Measurements from ENCODE around the gene TTC21B.
"Not testable (repeated sequence)": the region's sequence is repeated elsewhere in the genome, so short reads cannot be mapped to it uniquely, and the experiment has no call there.

Gene TTC21B

DNA sequence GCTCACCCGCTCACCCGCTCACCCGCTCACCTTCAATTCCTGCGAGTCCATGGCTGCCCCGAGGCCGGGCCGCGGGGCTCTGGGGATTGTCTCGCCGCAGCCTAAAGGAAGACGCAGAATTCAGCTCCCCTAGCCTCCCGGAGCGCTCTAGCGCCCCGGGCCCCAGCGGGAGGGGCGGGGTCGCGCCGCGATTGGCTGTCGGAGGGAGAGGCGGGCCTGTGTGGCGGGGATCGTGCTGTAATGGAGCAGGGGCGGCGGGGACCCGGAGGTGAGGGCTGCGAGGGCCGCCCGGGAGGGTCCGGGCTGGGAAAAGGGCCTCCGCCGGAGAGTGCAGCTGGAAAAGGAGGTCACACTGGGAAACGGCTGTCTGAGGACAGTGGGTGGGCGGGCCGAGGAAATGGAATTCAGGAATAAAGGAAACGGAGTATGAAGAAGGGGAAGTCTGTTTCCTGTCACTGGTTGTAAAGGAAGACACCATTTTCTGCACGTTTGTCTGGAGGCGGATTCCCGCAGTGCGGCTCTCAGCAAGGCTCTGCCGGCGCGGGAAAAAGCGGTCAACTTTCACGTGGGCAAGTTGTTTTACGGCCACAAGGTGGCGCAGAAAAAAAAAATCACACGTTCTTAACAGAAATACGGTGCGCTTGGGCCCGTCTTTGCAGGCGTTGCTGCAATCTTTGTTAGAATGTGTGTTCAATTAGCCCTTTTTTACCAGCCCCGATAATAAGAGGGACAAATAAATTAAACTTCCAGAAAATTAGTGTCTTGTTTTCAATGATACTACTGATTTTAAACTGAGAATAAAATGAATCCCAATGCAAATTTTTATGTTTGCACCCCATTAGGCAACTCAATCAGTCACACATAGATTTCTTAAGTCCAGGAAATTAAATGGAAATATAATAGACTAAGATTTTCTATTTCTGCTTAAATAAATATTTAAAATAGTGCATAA lies at the start of gene TTC21B:
Gene TTC21B, minus strand, starts transcription at position 122 of the 952 bp plus-strand sequence. Its CDS starts 71 bp downstream, at position 51.
- peak; percentile 81 to 88 for DNase-seq

DNA sequence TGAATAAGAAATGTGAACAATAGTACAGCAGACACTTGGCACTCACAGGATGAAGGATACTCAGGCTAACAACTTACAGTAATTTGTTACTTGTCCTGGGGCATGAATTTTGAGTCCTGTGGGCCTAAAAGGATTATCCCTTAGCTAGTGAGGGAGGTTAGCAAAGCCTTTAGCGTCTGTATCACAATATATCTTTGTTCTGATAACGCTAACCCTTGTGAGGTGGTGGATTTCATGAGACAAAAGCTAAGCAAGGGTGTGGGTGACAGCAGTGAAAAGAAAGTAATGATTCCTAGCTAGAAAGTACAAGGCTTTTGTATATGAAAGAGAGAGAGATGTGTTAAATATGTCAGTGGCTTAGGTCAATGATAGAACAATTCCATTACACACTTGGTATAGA lies 46.8 kb upstream of the TTC21B start:
- DNase-seq: no peak

DNA sequence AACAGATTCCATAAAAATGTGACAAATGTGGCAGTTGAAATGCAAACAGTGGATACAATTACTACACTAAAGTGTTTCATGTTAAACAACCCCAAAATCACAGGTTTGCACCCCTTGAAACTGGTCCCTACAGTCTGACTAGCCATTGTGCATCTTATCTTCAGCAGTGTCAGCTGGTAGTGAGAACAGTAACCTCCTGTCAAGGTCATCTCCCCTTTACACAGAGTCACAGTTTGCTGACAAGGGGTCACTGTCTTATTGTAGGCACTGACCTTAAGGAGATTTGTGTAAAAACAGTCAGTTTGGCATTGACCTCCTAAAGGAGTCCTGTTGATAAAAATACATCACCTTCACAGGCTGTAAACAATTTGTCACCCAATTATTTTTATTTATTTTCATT lies 37.3 kb upstream of the TTC21B start:
- DNase-seq: no peak

DNA sequence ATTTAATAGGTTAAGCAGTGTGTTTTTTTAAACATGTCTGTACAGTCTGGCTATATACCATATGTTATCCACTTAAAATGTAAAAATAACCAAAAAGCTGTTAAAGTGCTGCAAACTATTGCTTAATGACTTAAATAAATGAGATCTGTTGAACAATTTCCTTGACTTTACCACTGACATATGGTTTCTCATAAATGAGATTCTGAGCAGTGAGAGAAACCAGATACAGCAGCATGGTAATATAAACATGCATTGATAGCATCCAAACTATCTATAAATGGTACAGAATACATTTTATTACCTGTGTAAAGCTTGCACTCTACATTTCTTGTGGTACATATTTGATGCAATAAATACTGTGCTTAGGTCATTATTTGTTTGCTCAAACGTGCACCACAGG lies 36.3 kb upstream of the TTC21B start:
- no peak for DNase-seq

DNA sequence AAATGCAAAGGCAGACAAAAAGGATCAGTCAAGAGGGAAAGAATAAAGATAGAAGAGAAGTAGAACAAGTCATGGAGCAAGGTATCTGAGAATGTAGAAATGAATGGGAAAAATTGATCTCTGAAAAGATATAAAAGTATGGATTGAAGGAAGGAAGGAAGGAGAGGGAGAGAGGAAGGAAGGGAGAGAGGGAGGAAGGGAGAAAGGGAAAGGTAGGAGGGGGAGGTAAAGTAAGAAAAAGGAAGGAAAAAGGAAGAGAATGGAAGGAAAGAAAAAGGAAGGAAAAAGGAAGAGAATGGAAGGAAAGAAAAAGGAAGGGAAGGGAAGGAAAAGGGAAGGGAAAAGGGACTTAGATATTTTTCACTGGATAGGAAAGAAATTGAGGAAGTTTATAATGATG lies 31.5 kb upstream of the TTC21B start:
- no peak for DNase-seq

DNA sequence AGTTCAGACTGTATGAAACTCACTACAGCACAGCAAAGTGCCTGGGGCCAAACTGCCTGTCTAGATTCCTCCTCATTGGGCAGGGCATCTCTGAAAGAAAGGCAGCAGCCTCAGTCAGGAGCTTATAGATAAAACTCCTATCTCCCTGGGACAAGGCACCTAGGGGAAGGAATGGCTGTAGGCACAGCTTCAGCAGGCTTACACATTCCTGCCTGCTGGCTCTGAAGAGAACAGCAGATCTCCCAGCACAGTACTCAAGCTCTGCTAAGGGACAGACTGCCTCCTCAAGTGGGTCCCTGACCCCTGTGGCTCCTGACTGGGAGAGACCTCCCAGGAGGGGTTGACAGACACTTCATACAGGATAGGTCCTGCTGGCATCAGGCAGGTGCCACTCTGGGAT lies 18.6 kb upstream of the TTC21B start:
- DNase-seq: not testable (repeated sequence)

DNA sequence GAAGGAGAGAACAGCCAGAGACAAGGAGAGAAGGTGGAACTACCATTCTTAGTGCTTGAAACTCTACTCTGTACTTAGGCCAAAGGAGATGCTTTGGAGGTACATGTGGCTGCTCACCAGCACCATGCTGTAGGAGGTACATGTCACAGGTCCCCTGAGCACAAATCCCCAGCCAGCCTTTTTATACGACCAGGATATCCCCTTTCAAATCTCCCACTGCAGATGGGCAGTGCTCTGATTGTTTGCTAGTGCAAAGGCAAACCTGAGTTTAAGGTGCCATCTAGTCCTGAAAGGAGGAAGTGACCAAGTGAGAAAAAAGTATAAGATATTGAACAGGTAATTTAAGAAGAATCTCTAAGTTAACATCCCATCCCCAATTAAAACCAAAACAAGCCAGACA lies 17.1 kb upstream of the TTC21B start:
- no peak for DNase-seq

DNA sequence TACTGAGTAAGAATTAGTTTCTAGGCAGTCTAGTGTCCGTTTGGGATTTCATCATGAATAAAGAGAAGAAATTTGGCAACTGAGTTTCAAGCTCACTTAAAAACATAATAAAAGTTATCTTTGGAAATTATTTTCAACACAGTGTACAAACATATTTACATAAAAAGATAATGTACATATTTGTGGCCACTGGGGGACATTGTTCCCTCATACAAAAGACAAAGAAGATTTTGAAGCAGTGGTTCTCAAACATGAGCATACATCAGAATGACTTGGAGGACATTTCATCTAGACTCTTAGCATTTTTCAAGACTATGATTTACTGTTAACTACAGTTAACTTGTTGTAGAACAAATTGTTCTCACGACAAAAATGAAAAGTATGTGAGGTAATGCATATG lies 15.7 kb upstream of the TTC21B start:
- no peak for DNase-seq

DNA sequence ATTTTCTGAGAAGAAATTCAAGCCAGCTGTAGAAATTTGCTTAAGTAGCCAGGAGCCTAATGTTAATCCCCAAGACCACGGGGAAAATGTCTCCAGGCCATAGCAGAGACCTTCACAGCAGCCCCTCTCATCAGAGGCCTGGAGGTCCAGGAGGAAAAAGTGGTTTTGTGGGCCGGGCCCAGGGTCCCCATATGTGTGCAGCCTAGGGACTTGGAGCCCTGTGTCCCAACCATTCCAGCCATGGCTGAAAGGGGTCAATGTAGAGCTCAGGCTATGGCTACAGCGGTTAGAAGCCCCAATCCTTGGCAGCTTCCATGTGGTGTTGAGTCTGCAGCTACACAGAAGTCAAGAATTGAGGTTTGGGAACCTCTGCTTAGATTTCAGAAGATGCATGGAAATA lies 14.2 kb upstream of the TTC21B start:
- no peak for DNase-seq

DNA sequence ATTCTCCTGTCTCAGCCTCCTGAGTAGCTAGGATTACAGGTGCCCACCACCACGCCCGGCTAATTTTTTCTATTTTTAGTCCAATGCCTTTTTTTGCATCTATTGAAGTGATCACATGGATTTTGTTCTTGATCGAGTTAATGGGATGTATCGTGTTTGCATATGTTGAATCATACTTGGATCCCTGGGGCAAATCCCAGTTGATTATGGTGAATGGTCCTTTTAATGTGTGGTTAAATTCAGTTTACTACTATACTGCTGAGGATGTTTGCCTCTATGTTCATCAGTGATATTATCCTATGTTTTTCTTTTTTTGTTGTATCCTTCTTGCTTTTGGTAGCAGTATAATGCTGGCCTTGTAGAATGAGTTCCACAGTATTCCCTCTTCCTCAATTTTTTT lies 8.2 kb upstream of the TTC21B start:
- no peak for DNase-seq

DNA sequence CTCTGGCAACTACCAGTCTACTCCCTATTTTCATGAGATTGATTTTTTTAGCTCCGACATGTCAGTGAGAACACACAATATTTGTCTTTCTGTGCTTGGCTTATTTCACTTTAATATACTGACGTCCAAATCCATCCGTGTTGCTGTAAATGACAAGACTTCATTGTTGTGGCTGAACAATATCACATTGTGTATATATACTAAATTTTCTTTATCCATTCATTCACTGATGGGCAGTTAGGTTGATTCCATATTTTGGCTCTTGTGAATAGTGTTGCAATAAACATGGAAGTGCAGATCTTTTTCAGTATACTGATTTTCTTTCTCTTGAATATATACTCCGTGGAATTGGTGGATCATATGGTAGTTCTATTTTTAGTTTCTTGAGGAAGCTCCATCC lies 5.8 kb upstream of the TTC21B start:
- no peak for DNase-seq

DNA sequence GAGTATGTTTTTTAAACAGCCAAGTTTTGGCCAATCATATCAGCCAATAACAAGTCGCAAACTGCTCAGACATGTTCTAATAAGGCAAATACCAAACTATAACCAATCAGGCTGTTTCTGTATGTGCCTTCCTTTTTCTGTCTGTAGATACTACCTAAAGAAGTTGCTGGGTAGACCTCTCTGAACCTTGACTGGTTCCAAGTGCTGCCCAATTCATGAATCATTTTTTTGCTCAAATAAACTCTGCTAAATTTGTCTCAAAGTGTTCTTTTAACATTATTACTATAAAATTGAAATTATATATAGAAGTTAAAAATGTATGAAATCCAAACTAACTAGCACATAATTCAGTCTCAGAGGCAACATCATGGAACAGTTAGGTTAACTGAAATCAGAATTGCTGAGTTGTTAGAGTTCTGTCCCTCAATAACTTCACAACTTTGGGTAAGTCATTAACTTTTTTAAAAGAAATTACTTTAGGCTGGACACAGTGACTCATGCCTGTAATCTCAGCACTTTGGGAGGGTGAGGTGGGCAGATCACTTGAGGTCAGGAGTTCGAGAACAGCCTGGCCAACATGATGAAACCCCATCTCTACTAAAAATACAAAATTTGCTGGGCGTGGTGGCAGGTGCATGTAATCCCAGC lies 4.9 kb upstream of the TTC21B start:
- no peak for DNase-seq

DNA sequence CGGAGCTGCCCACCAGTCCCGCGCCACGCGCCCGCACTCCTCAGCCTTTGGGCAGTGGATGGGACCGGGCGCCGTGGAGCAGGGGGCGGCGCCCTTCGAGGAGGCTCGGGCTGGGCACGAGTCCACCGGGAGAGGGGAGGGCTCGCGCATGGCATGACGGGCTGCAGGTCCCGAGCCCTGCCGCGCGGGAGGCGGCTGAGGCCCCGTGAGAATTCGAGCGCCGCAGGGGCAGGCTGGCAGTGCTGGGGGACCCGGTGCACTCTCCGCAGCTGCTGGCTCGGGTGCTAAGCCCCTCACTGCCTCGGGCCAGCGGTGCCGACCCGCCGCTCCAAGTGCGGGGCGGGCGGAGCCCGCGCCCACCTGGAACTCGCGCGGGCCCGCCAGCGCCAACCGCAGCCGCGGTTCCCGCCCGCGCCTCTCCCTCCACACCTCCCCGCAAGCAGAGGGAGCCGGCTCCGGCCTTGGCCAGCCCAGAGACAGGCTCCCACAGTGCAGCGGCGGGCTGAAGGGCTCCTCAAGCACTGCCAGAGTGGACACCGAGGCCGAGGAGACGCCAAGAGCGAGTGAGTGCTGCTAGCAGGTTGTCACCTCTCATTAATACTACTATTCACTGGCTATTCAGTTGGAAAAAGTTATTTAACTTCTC lies 3.6 kb upstream of the TTC21B start:
- DNase-seq: no peak

DNA sequence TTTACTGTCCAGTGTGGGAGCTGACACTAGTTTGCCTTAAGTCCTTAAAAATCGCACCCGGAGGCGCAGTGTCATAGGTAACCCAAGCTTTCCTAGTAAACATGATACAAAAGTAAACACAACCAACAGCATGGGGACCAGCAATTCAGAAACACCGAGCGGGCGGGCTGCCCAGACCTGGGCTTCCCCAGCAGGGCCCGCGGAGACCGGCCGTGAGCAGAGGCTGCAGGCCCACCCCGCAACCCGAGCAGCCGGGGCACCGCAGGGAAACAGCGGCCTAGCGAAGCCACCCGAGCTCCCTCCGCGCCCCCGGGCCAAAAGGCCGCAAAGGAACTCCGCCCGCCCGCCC lies 296 bp downstream of the TTC21B start:
- no peak for DNase-seq

DNA sequence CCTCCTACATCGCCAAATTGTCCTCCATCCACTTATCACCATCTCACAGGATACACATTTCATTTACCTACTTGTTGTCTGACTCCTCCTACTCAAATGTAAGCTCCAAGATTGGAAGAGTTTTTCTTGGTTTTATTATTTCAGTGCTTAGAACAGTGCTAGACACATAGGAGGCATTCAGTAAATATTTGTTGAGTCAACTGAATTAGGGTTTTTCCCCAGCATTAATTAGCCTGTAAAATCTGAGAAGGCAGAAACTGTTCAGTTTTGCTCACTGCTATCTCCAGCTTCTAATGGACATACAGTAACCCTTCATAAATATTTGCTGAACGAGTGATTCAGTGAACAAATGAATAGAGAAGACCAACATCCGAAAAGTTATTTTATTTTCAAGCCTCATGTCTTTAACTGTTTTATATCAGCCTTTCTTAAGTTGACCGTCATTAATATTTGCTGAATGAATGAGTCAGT lies 800 bp downstream of the TTC21B start:
- DNase-seq: no peak

DNA sequence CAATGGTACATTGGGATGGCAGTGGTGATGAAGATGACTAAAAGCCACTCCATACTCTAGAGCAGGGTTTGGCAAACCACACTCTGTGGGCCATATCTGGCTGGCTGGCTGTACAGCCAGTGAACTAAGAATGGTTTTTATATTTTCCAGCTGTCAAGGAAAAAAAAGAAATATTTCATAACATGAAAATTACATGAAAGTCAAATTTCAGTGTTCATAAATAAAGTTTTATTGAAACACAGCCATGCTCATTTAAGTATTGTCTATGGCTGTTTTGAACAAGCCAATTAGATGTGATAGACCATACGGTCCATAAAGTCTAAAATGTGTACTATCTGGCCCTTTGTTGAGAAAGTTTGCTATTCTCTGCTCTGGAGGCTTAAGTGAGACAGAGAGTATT lies 1.5 kb downstream of the TTC21B start:
- no peak for DNase-seq

DNA sequence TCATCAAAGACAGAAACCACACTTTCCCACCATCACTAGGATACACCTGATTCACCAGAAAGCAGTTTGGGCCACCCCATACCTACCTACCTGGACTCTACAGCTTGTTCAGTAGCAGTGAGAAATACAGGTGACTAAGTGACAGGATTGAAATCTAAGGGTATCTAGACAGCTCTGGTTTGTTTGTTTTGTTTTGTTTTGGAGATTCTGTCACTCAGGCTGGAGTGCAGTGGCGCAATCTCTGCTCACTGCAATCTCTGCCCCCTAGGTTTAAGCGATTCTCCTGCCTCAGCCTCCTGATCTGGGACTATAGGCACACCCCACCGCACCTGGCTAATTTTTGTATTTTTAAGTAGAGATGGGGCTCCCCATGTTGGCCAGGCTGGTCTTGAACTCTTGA lies 3.1 kb downstream of the TTC21B start:
- no peak for DNase-seq

DNA sequence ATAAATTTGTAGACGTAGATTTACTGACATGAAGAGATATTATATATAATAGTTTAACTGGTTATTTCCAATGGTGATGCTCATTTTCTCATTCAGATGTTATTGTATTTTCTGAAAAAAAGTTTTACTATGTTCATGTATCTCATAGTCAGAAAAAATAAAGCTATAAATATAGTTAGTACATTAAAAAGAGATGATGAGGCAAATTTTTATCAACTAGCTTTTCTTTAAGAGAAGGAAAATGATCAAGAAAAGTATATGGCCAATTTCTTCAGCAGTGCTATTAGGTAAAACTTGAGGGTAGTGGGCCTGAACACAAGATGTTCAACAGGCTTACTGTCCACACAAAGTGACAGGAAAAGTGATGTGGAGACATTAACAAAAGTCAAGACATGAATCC lies 11.7 kb downstream of the TTC21B start:
- no peak for DNase-seq

DNA sequence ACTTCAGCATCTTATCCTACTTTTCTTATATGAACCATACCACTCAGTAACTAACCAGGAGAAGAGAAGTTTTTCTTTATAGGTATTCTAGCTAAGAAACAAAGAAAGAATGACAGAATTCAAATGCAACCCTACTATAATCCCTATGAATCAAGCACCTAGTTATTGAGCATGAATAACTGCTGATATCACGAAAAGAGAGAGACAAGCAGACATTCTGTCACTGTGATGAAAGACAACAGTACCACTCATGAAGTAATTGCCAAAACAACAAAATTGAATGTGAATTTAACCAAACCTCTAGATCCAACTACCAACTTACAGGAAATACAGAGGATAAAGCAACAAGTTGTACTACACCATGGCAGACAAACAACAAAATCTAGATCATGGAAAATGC lies 15.3 kb downstream of the TTC21B start:
- DNase-seq: no peak

DNA sequence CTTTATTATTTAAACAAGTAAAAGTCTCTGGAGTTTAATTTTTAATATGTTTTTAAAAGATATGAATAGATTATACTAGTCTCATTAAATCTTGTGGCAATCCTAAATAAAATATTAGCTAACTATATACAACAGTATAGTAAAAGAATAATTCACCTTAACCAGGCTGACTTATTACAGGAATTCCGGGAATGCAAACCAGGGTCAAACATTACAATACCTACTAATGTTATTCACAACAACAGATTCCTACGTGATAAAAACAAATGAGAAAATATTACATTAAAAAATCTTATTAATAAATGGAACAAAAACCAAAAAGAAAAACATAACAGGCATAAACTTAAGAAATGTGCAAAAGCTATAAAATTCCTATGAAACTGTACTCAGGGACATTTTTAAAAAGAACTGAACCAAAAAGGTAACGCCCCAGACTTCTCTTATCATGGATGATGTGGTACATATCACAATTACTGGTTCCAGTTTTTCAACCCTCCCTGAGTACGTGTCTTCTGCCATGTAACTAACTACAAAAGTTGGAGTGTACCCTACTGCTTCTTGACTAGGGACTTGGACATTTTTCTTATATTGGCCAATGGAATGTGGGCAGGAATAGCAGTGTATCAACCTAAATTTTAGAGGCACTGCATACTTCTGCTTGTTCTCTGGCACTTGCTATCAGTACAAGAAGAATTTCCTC lies 20.2 kb downstream of the TTC21B start:
- no peak for DNase-seq

DNA sequence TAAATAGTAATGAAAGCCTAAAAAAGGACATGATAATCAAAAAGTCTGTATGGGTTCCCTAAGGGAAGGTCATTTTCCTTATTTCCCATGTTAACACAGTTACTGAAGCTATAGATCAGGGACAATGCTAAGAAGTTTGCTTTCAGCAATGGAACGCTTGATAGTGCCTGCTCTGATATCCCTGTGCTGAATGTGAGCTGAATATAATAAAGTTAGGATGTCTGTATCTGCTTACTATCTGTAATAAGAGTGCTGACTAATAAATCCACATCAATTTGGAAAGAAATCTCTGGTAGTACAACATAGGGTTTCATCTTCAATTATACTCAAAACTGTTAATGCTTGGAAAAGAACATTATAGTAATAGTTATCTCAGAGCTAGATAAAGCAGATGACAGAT lies 25.8 kb downstream of the TTC21B start:
- no peak for DNase-seq

DNA sequence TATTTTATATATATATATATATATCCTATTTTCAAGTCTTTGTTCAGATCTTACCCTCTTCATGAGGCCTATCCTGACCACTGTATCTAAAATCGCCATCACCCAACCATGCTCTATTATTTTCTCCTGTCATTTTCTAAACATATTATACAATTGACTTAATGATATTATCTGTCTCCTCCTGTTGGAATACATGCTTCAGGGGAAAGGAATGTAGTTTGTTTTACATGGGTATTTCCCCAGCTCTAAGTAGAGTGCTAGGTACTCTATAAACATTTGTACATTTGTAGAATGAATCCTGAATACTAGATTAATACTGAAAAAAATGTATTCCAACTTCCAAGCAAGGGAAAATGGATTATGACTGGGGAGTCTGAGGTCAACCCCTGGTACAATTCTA lies 26.2 kb downstream of the TTC21B start:
- DNase-seq: no peak

DNA sequence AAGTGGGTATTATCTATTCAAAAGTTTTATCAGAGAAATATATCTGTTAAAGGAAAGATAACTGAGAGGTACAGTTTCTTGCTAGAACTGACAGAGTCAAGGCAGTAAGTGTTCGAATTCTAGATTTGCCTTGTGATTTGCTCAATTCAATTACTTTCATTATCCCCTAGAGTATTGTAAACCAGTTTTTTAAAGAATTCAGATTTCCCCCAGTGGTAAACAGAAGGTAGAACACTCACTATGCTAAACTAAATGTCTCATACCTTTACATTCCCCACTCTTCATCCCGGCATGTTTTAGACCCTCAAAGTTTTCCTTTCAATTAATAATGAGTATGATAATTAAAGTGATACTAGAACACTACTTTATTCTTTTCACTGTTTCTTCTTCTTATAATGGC lies 28.6 kb downstream of the TTC21B start:
- DNase-seq: no peak

Data from inflammatory macrophage treated with lipopolysaccharide for 1 hour (primary cell).